GM06990 (cell line): ENCODE data around the gene POR.

Experiments used
- DNase-seq: peaks from one replicate; pipeline ENCODE4 v3.0.0-alpha.2; 2011; ENCODE audit not compliant: insufficient read length; ENCODE audit errors: extremely low read depth
- H3K27me3 ChIP-seq: replicated peaks from 2 replicates; pipeline ENCODE4 v1.6.0; 2011; ENCODE audit warnings: low read length; ENCODE audit not compliant: control insufficient read depth, insufficient read depth
- H3K36me3 ChIP-seq: 2 replicates; pipeline ENCODE4 v1.5.1; 2011; ENCODE audit warnings: low read length; ENCODE audit not compliant: control insufficient read depth, insufficient read depth
- H3K4me3 ChIP-seq: replicated peaks from 2 replicates; pipeline ENCODE4 v1.5.1; 2011; ENCODE audit warnings: low read depth, mild to moderate bottlenecking, control low read depth, low read length
- TF ChIP-seq, protein P1 (sequence below): IDR thresholded peaks from 2 replicates; pipeline ENCODE4 v1.5.1; 2011; ENCODE audit warnings: low read length, control low read depth, mild to moderate bottlenecking, inconsistent platforms; ENCODE audit not compliant: insufficient read depth, poor library complexity, severe bottlenecking

Gene POR

GRCh38 chr7:75986147-75986781 is 71.3 kb downstream of the POR start:
- Histone ChIP-seq H3K36me3 (peaks cover 26% of the 10 kb centered on the region), H3K27me3 (no peaks in the 10 kb centered on the region), H3K4me3 (no peak overlapping the region)
- TF ChIP-seq, protein P1, sequence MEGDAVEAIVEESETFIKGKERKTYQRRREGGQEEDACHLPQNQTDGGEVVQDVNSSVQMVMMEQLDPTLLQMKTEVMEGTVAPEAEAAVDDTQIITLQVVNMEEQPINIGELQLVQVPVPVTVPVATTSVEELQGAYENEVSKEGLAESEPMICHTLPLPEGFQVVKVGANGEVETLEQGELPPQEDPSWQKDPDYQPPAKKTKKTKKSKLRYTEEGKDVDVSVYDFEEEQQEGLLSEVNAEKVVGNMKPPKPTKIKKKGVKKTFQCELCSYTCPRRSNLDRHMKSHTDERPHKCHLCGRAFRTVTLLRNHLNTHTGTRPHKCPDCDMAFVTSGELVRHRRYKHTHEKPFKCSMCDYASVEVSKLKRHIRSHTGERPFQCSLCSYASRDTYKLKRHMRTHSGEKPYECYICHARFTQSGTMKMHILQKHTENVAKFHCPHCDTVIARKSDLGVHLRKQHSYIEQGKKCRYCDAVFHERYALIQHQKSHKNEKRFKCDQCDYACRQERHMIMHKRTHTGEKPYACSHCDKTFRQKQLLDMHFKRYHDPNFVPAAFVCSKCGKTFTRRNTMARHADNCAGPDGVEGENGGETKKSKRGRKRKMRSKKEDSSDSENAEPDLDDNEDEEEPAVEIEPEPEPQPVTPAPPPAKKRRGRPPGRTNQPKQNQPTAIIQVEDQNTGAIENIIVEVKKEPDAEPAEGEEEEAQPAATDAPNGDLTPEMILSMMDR, result no peak
- DNase-seq, result no peak

DNA sequence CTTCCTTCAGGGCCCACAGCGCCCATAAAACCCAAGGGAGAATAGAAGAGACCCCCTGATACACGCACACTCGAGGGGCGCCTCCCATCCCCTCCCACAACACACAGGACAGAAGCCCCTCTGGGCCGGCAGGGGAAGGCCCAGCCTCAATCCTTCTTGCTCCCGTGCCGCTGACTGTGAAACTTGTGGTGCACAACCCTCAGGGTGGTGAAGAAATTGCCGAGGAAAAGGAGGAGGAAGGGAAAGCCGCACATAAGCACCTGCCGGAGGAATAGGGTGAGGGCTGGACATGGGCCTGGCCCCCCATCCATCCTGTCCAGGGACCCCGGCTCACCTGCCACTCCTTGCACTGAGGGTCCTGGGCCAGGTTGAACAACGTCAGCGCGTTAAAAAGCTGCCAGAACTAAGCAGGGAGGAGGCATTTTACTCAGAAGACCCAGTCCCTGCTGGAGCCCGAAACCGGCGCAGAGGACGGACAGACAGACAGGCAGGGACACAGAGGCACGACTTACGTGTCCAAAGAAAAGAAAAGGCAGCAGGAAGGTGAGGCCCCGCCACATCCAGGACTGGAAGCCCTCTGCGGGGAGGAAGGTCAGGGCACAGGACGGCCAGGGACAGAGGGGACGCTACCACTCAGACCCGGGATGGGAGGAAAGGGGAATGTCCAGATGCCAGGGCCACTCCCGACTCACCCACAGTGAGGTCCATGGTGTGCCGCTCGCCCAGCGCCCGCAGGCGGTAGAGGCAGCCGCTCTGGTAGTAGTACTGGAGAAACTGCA is 72.3 kb downstream of the POR start:
- TF ChIP-seq, protein P1, result no peak
- H3K4me3 ChIP-seq, result no peak overlapping the region
- no peak for DNase-seq
- no peaks in the 10 kb centered on the region for H3K27me3 ChIP-seq
- H3K36me3 ChIP-seq, result peaks cover 21% of the 10 kb centered on the region

GRCh38 chr7:75987805-75988567 is 73.0 kb downstream of the POR start:
- Histone ChIP-seq H3K27me3 (no peaks in the 10 kb centered on the region), H3K4me3 (no peak overlapping the region), H3K36me3 (peaks cover 21% of the 10 kb centered on the region)
- DNase-seq, result no peak
- TF ChIP-seq, protein P1, result no peak

GRCh38 chr7:75988568-75989499 is 73.9 kb downstream of the POR start:
- H3K27me3 ChIP-seq, result no peaks in the 10 kb centered on the region
- DNase-seq, result no peak
- H3K4me3 ChIP-seq, result no peak overlapping the region
- TF ChIP-seq, protein P1, result no peak
- H3K36me3 ChIP-seq, result peaks cover 17% of the 10 kb centered on the region
